ENCODE measurements around the gene APBA2.

GRCh38 chr15:29106116-29106515, 220.3 kb downstream of the APBA2 start:
- TF ChIP-seq ZNF76 (tag by site-specific recombination; IDR thresholded peaks at IDR 0.05; ENCODE audit: borderline replicate concordance, low read depth) (no peak), ZNF324 (tag by site-specific recombination; IDR thresholded peaks at IDR 0.05) (no peak), HOXC10 (CRISPR knock-in tag; IDR thresholded peaks at IDR 0.05) (no peak), GLI2 (tag by site-specific recombination; IDR thresholded peaks at IDR 0.05; ENCODE audit: borderline replicate concordance, low read depth) (no peak), CTCF (tag by site-specific recombination; IDR thresholded peaks at IDR 0.05) (no peak), YY1 (tag by site-specific recombination; IDR thresholded peaks at IDR 0.05) (no peak), ZNF140 (tag by site-specific recombination; IDR thresholded peaks at IDR 0.05) (no peak), ZNF747 (tag by site-specific recombination; IDR thresholded peaks at IDR 0.05) (no peak), ZNF174 (tag by site-specific recombination; IDR thresholded peaks at IDR 0.05) (no peak), ZBTB8A (tag by site-specific recombination; IDR thresholded peaks at IDR 0.05) (no peak), GLI4 (tag by site-specific recombination; IDR thresholded peaks at IDR 0.05) (no peak), ZBTB44 (tag by site-specific recombination; IDR thresholded peaks at IDR 0.05) (no peak)
- TF ChIP-seq, protein P1, sequence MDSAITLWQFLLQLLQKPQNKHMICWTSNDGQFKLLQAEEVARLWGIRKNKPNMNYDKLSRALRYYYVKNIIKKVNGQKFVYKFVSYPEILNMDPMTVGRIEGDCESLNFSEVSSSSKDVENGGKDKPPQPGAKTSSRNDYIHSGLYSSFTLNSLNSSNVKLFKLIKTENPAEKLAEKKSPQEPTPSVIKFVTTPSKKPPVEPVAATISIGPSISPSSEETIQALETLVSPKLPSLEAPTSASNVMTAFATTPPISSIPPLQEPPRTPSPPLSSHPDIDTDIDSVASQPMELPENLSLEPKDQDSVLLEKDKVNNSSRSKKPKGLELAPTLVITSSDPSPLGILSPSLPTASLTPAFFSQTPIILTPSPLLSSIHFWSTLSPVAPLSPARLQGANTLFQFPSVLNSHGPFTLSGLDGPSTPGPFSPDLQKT (IDR thresholded peaks at IDR 0.05; ENCODE audit: borderline replicate concordance, low read depth, low read length): no peak
- TF ChIP-seq, protein P2, sequence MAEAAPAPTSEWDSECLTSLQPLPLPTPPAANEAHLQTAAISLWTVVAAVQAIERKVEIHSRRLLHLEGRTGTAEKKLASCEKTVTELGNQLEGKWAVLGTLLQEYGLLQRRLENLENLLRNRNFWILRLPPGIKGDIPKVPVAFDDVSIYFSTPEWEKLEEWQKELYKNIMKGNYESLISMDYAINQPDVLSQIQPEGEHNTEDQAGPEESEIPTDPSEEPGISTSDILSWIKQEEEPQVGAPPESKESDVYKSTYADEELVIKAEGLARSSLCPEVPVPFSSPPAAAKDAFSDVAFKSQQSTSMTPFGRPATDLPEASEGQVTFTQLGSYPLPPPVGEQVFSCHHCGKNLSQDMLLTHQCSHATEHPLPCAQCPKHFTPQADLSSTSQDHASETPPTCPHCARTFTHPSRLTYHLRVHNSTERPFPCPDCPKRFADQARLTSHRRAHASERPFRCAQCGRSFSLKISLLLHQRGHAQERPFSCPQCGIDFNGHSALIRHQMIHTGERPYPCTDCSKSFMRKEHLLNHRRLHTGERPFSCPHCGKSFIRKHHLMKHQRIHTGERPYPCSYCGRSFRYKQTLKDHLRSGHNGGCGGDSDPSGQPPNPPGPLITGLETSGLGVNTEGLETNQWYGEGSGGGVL (tag by site-specific recombination; IDR thresholded peaks at IDR 0.05): no peak
